GM18951 (cell line): ENCODE measurements around the gene TSC22D4.
"Not testable (repeated sequence)": the region's sequence is repeated elsewhere in the genome, so short reads cannot be mapped to it uniquely, and the experiment has no call there.

Experiments
- POLR2A ChIP-seq: IDR thresholded peaks from 4 replicates; pipeline ENCODE4 v1.6.1; 2011; ENCODE audit warnings: mild to moderate bottlenecking; ENCODE audit not compliant: insufficient read length, insufficient read depth; ENCODE audit errors: extremely low read depth
- in situ Hi-C: fragments of 300-500 bp; cut with MboI; formaldehyde crosslinking; loops from one replicate; pipeline ENCODE4 v1.12.0; 2022; ENCODE audit warnings: low sequenced_read_pairs, mixed read lengths, inconsistent platforms; ENCODE audit not compliant: unreplicated experiment

Gene TSC22D4

DNA sequence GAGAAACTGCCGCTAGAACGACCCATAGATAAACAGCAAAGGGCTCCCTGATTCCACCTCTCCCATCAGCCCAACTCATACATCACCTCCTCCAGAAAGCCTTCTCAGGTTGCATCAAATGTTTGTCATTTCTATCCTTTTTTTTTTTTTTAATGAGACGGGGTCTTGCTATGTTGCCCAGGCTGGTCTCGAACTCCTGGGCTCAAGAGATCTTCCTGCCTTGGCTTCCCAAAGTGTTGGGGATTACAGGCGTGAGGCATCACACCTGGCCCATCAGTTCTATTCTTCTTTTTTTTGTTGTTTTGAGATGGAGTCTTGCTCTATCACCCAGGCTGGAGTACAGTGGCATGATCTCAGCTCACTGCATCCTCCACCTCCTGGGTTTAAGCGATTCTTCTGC is 22.0 kb downstream of the TSC22D4 start:
- in situ Hi-C loops, result no loop called here
- TF ChIP-seq POLR2A, result no peak

DNA sequence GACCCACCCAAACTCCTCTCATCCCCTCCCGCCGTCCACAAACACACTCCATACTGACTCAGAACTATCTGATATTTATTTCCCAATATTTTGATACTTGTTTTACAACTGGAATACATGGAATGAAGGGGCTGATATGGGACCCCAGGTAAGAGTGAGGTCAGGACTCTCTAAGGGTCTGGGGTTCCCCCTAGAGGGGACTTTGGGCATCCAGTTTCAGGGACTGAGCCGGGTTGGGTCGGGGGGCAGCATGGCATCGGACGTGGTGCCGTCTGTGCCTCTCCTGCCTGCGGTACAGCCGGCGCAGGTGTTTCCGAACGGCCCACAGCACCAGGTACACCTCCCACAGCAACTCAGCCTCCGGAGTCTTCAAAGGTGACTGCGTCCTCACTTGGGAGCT is 22.5 kb downstream of the TSC22D4 start:
- TF ChIP-seq POLR2A, result no peak
- in situ Hi-C loops, result no loop called here

DNA sequence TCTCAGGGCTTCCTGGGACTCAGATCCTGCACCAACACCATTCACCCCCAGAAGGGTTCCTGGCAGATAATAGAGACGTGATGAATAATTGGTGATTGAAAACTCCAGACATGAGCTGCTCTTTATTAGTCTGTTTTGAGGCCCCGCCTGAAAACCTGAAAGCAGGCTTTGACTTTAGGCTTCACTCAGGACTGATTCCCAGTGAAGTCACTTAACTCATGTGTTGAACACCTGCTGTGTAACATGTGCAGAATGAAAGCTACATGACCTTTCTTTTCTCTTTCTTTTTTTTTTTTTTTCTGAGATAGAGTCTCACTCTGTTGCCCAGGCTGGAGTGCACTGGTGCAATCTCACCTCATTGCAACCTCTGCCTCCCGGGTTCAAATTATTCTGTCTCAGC is 23.8 kb downstream of the TSC22D4 start:
- in situ Hi-C loops, result no loop called here
- no peak for TF ChIP-seq POLR2A

DNA sequence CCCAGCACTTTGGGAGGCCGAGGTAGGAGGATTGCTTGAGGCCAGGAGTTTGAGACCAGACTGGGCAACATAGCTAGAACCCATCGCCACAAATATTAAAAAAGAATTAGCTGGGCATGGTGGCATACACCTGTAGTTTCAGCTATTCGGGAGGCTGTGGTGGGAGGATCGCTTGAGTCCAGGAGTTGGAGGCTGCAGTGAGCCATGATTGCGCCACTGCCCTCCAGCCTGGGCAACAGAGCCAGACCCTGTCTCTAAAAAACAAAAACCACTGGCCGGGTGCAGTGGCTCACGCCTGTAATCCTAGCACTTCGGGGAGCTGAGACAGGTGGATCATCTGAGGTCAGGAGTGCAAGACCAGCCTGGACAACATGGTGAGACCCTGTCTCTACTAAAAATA is 25.2 kb downstream of the TSC22D4 start:
- in situ Hi-C loops, result not testable (repeated sequence)

DNA sequence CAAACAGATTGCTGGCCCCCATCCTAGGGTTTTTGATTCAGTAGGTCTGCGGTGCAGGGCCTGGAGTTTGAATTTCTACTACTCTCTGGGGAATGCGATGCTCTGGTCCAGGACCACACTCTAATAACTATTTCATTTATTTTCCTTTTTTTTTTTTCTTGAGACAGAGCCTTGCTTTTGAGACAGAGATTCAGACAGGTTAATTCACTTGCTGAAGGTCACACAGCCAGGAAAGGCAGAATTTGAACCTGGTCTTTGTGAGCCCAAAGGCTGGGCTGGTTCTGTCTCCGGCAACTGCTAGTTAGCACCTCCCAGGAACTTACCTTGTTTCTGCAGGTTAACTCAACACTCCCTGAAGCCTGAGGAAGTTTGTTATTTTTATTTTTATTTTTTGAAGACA is 26.5 kb downstream of the TSC22D4 start:
- in situ Hi-C loops, result no loop called here
- TF ChIP-seq POLR2A, result no peak

DNA sequence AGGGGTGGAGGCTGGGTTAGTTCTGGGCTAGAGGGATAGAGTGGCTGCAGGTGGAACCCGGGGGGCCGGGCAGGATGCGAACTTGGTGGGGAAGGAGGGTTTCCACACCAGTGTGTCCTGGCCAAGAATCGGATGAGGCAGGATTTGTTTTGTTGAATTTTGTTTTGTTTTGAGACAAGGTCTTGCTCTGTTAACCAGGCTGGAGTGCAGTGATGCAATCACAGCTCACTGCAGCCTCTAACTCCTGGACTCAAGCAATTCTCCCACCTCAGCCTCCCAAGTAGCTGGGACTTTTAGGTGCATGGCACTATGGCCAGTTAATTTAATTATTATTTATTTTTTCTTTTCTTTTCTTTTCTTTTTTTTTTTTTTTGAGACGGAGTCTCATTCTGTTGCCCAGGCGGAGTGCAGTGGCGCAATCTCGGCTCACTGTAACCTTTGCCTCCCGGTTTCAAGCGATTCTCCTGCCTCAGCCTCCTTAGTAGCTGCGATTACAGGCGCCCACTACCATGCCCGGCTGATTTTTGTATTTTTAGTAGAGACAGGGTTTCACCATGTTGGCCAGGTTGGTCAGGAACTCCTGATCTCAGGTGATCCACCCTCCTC is 29.7 kb downstream of the TSC22D4 start:
- in situ Hi-C loops, result no loop called here
- TF ChIP-seq POLR2A, result no peak

DNA sequence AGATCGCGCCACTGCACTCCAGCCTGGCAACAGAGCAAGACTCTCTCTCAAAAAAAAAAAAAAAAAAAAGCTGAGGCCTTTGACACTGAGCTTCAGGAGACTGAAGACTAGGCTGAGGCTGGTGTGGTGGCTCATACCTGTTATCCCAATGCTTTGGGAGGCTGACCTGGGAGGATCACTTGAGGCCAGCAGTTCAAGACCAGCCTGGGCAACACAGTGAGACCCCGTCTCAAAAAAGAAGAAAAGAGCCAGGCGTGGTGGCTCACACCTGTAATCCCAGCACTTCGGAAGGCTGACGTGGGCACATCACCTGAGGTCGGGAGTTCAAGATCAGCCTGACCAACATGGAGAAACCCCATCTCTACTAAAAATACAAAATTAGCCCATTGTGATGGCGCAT is 31.7 kb downstream of the TSC22D4 start:
- in situ Hi-C loops, result not testable (repeated sequence)

DNA sequence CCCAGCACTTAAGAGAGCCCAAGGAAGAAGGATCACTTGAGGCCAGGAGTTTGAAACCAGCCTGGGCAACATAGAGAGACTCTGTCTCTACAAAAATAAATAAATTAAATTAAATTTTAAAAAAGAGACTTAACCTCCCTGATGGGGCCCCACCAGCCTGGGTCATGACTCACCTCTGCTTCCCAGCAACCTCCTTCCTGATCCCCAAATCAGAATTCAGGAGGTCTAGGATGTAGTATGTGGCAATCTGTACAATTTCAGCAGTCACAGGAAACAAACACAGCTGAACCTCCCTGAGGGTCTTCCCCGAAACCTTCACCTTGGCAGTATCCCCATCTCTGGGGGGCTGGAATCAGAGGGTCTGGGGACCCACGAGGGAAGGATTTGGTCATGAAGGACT is 33.0 kb downstream of the TSC22D4 start:
- TF ChIP-seq POLR2A, result no peak
- in situ Hi-C loops, result no loop called here

DNA sequence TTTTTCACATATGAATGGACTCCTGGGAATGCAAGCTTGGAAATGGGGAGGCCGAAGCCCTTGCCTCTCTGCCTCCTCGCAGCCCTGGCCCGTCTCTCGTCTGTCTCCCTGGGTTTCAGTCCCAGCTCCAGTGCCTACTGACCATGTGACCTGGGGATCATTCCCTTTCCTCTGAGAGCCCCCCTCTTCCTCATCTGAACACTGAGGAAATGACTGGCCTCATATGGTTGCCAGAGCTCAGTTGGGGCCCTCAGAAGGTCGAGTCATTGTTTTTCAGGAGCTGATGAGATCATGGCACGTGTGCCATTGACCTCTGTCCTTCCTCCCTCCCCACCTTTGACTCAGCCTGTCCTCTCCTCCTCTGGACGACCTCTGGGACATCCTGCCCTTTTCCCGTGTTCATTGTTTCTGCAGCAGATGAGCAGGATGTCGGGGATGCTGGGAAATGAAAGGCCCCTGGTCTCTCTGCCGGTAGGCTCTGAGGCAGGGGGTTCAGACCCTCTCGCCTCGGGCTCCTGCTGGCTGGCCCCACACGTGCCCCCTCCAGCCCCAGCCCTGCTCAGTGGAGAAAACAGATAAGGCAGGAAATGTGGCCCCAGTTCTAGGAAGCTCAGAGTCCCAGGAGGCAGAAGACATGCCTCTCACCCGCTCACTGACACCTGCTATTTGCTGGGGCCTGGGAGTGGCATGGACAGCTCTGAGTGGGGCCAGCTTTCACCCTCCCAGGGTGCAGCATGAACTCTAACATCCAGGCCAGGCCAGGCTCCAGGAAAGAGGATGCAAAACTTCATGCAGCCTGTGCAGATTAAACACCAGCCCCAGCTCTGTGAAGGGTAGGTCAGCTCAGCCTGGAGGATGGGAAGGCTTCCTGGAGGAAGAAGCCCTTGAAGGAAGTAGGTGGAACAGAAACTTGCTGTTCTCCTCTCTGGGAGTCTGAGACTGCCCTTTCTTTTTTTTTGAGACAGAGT is 34.4 kb downstream of the TSC22D4 start:
- in situ Hi-C loops, result no loop called here
- TF ChIP-seq POLR2A, result no peak

DNA sequence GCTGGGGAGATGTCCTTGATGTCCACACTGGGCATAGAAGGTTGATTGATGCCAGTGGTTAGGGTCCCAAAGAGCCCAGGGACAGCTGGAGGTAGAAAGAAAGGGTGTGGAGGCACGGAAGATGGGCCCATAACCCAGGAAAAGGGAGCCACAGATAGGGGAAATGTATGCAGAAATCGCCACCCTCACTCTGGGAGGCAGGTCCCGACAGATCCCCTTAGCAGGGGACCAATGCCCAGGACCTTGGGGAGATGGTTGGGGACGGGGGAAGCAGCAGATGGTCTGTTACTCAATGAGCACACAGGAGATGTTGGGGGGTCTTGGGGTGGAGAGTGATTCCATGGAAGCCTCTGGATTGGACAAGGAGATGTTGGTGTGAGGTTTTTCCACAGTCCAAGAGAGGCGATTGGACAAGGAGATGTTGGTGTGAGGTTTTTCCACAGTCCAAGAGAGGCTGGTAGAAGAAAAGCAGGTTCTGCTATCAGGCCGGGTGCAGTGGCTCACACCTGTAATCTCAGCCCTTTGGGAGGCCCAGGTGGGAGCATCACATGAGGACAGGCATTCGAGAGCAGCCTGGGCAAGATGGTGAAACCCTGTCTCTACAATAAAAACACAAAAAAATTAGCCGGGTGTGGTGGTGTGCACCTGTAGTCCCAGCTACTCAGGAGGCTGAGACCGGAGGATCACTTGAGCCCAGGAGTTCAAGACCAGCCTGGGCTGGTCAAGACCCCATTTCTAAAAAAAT is 35.7 kb downstream of the TSC22D4 start:
- no peak for TF ChIP-seq POLR2A
- in situ Hi-C loops, result no loop called here

DNA sequence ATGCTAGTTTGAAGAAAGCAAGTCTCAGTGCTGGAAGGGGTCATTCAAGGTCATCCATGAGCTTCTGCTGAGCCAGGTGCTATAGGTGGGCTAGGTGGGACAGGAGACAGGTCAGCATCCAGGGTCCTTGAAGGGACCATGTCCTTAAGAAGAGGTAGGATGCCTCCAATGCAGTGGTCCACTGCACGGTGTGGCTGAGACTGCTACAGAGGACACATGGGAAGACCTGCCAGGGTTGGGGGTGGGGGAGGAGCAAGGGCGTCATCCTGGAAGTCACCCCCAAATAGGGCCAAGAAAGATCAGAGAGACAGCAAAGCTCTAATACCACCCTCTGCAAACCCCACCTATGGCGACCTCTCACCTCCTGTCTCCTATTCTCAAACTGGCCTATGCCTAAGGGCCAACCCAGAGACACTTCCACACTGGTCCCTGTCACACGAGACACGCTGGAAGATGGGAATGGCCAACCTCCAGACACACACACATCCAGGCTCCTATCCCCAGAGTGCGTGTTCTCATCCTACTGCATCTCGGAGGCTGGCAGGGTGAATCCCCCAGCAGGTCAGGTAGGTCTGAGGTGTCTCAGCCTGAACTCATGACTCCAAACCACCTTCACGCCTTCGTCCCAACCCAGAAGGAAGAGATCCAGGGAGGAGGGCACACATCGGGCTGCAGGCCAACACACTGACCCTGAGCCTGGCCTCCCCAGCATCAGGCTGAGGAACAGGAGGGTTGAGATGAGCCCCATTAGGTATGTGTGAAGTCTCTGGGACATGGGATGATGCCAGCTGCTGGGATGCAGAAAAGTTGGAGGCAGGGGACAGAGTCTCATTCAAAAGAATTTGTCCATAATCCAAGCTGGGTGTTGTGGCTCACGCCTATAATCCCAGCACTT is 37.1 kb downstream of the TSC22D4 start:
- in situ Hi-C loops, result no loop called here

DNA sequence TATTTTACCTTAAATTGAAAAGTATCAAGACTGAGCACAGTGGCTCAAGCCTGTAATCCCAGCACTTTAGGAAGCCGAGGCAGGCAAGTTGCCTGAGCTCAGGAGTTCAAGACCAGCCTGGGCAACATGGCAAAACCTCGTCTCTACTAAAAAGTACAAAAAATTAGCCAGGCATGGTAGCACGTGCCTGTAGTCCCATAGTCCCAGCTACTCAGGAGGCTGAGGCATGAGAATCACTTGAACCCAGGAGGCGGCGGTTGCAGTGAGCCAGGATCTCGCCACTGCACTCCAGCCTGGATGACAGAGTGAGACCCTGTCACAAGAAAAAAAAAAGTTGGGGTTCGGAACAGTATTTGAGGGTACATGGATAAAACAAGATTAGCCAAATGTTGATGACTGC is 39.8 kb downstream of the TSC22D4 start:
- in situ Hi-C loops, result not testable (repeated sequence)

More for the DNA sequence above, 37.1 kb downstream of the TSC22D4 start:
- TF ChIP-seq POLR2A, result no peak

DNA sequence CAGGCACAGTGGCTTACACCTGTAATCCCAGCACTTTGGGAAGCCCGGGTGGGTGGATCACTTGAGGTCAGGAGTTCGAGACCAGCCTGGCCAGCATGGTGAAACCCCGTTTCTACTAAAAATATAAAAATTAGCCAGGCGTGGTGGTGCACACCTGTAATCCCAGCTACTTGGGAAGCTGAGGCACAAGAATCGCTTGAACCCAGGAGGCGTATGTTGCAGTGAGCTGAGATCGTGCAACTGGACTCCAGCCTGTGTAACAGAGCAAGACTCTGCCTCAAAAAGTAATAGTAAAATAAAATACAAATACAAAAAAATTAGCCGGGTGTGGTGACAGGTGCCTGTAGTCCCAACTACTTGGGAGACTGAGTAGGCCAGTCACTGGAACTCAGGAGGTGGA is 40.3 kb downstream of the TSC22D4 start:
- in situ Hi-C loops, result not testable (repeated sequence)

DNA sequence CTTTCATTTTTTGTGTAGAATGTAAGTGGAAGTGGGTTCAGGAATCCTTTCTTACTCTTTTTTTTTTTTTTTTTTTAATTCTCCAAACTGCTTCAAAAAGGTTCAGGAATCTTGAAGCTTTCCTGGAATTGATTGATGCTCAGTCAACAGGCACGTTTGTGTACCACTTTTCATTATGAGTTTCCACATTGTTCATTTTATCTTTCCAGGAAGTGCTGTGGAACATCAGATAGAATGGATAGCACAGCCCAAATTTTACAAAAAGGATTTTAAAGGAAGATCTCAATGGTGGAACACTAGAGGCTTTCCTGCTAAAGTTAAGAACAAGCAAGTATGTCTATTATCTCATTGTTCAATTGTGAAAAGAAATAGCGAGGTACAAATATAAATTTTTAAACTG is 40.8 kb downstream of the TSC22D4 start:
- in situ Hi-C loops, result no loop called here
- no peak for TF ChIP-seq POLR2A
